ENCODE results near the gene EHMT1.
"Not testable (repeated sequence)": the region's sequence is repeated elsewhere in the genome, so short reads cannot be mapped to it uniquely, and the experiment has no call there.

Gene EHMT1

GRCh38 chr9:137800196-137801022 is 181.6 kb downstream of the EHMT1 start:
- H3K4me3 ChIP-seq (ENCODE audit: insufficient read depth, low read depth, low read length, poor library complexity, severe bottlenecking) = no peak overlapping the region
- no peaks in the 10 kb centered on the region for H3K4me1 ChIP-seq (ENCODE audit: control insufficient read depth, insufficient read depth, low read length, poor library complexity, severe bottlenecking)
- H3K9me3 ChIP-seq (ENCODE audit: control insufficient read depth, low read length) = no peaks in the 10 kb centered on the region
- no peak overlapping the region for H3K27ac ChIP-seq (ENCODE audit: insufficient read depth, low read length, poor library complexity, severe bottlenecking)
- DNase-seq = no peak
- peaks cover 57% of the 10 kb centered on the region for H3K36me3 ChIP-seq (ENCODE audit: control insufficient read depth, insufficient read depth, low read length)
- H3K27me3 ChIP-seq (replicated peaks; ENCODE audit: control insufficient read depth, insufficient read depth, low read length, poor library complexity, severe bottlenecking) = no peaks in the 10 kb centered on the region

GRCh38 chr9:137801023-137801319 is 182.2 kb downstream of the EHMT1 start:
- Histone ChIP-seq H3K9me3 (ENCODE audit: control insufficient read depth, low read length) (no peaks in the 10 kb centered on the region), H3K36me3 (ENCODE audit: control insufficient read depth, insufficient read depth, low read length) (peaks cover 52% of the 10 kb centered on the region), H3K27me3 (replicated peaks; ENCODE audit: control insufficient read depth, insufficient read depth, low read length, poor library complexity, severe bottlenecking) (no peaks in the 10 kb centered on the region), H3K27ac (ENCODE audit: insufficient read depth, low read length, poor library complexity, severe bottlenecking) (no peak overlapping the region), H3K4me1 (ENCODE audit: control insufficient read depth, insufficient read depth, low read length, poor library complexity, severe bottlenecking) (no peaks in the 10 kb centered on the region), H3K4me3 (ENCODE audit: insufficient read depth, low read depth, low read length, poor library complexity, severe bottlenecking) (no peak overlapping the region)
- DNase-seq = no peak

- Histone ChIP-seq H3K4me1 (ENCODE audit: control insufficient read depth, insufficient read depth, low read length, poor library complexity, severe bottlenecking) (no peaks in the 10 kb centered on the region), H3K4me3 (ENCODE audit: insufficient read depth, low read depth, low read length, poor library complexity, severe bottlenecking) (no peak overlapping the region), H3K27me3 (replicated peaks; ENCODE audit: control insufficient read depth, insufficient read depth, low read length, poor library complexity, severe bottlenecking) (no peaks in the 10 kb centered on the region), H3K36me3 (ENCODE audit: control insufficient read depth, insufficient read depth, low read length) (peaks cover 49% of the 10 kb centered on the region), H3K9me3 (ENCODE audit: control insufficient read depth, low read length) (no peaks in the 10 kb centered on the region), H3K27ac (ENCODE audit: insufficient read depth, low read length, poor library complexity, severe bottlenecking) (no peak overlapping the region)
- no peak for DNase-seq
Observed at GRCh38 chr9:137802021-137802420, 183.2 kb downstream of the EHMT1 start.

- Histone ChIP-seq H3K27me3 (replicated peaks; ENCODE audit: control insufficient read depth, insufficient read depth, low read length, poor library complexity, severe bottlenecking) (no peaks in the 10 kb centered on the region), H3K4me1 (ENCODE audit: control insufficient read depth, insufficient read depth, low read length, poor library complexity, severe bottlenecking) (no peaks in the 10 kb centered on the region), H3K9me3 (ENCODE audit: control insufficient read depth, low read length) (no peaks in the 10 kb centered on the region), H3K27ac (ENCODE audit: insufficient read depth, low read length, poor library complexity, severe bottlenecking) (no peak overlapping the region), H3K4me3 (ENCODE audit: insufficient read depth, low read depth, low read length, poor library complexity, severe bottlenecking) (no peak overlapping the region), H3K36me3 (ENCODE audit: control insufficient read depth, insufficient read depth, low read length) (peaks cover 47% of the 10 kb centered on the region)
- no peak for DNase-seq
Observed at GRCh38 chr9:137802521-137803243, 183.9 kb downstream of the EHMT1 start.

GRCh38 chr9:137804908-137805630 is 186.3 kb downstream of the EHMT1 start:
- Histone ChIP-seq H3K36me3 (ENCODE audit: control insufficient read depth, insufficient read depth, low read length) (peaks cover 33% of the 10 kb centered on the region), H3K4me3 (ENCODE audit: insufficient read depth, low read depth, low read length, poor library complexity, severe bottlenecking) (no peak overlapping the region), H3K27ac (ENCODE audit: insufficient read depth, low read length, poor library complexity, severe bottlenecking) (no peak overlapping the region), H3K27me3 (replicated peaks; ENCODE audit: control insufficient read depth, insufficient read depth, low read length, poor library complexity, severe bottlenecking) (no peaks in the 10 kb centered on the region), H3K4me1 (ENCODE audit: control insufficient read depth, insufficient read depth, low read length, poor library complexity, severe bottlenecking) (no peaks in the 10 kb centered on the region), H3K9me3 (ENCODE audit: control insufficient read depth, low read length) (no peaks in the 10 kb centered on the region)
- DNase-seq = no peak

- Histone ChIP-seq H3K4me1 (ENCODE audit: control insufficient read depth, insufficient read depth, low read length, poor library complexity, severe bottlenecking) (no peaks in the 10 kb centered on the region), H3K4me3 (ENCODE audit: insufficient read depth, low read depth, low read length, poor library complexity, severe bottlenecking) (no peak overlapping the region), H3K27me3 (replicated peaks; ENCODE audit: control insufficient read depth, insufficient read depth, low read length, poor library complexity, severe bottlenecking) (no peaks in the 10 kb centered on the region), H3K9me3 (ENCODE audit: control insufficient read depth, low read length) (no peaks in the 10 kb centered on the region), H3K27ac (ENCODE audit: insufficient read depth, low read length, poor library complexity, severe bottlenecking) (no peak overlapping the region), H3K36me3 (ENCODE audit: control insufficient read depth, insufficient read depth, low read length) (peaks cover 15% of the 10 kb centered on the region)
- DNase-seq = no peak
Observed at GRCh38 chr9:137807721-137808703, 189.2 kb downstream of the EHMT1 start.

GRCh38 chr9:137809040-137809576 is 190.3 kb downstream of the EHMT1 start:
- DNase-seq = no peak
- H3K36me3 ChIP-seq (ENCODE audit: control insufficient read depth, insufficient read depth, low read length) = peaks cover 23% of the 10 kb centered on the region
- H3K4me3 ChIP-seq (ENCODE audit: insufficient read depth, low read depth, low read length, poor library complexity, severe bottlenecking) = no peak overlapping the region
- no peaks in the 10 kb centered on the region for H3K9me3 ChIP-seq (ENCODE audit: control insufficient read depth, low read length)
- H3K27me3 ChIP-seq (replicated peaks; ENCODE audit: control insufficient read depth, insufficient read depth, low read length, poor library complexity, severe bottlenecking) = no peaks in the 10 kb centered on the region
- H3K27ac ChIP-seq (ENCODE audit: insufficient read depth, low read length, poor library complexity, severe bottlenecking) = no peak overlapping the region
- H3K4me1 ChIP-seq (ENCODE audit: control insufficient read depth, insufficient read depth, low read length, poor library complexity, severe bottlenecking) = no peaks in the 10 kb centered on the region

GRCh38 chr9:137809726-137810450 is 191.1 kb downstream of the EHMT1 start:
- not testable (repeated sequence) for H3K4me3 ChIP-seq (ENCODE audit: insufficient read depth, low read depth, low read length, poor library complexity, severe bottlenecking); H3K4me1 ChIP-seq (ENCODE audit: control insufficient read depth, insufficient read depth, low read length, poor library complexity, severe bottlenecking); H3K27ac ChIP-seq (ENCODE audit: insufficient read depth, low read length, poor library complexity, severe bottlenecking); H3K9me3 ChIP-seq (ENCODE audit: control insufficient read depth, low read length); DNase-seq; H3K27me3 ChIP-seq (replicated peaks; ENCODE audit: control insufficient read depth, insufficient read depth, low read length, poor library complexity, severe bottlenecking)
- H3K36me3 ChIP-seq (ENCODE audit: control insufficient read depth, insufficient read depth, low read length) = peaks cover 31% of the 10 kb centered on the region

Data from effector memory CD4-positive, alpha-beta T cell (primary cell).